Choroid plexus epithelial cell (primary cell): ENCODE results near the gene NDST3.

Experiments
- DNase-seq: peaks from one replicate; pipeline ENCODE4 v3.0.0-alpha.2; 2010; ENCODE audit warnings: low read depth
- H3K4me3 ChIP-seq: 2 replicates; pipeline ENCODE4 v1.5.1; 2011; ENCODE audit warnings: low read depth, mild to moderate bottlenecking, control low read depth, low read length, moderate library complexity
- CTCF ChIP-seq: conservative IDR thresholded peaks from 2 replicates; pipeline ENCODE4 v1.5.1; 2011; ENCODE audit warnings: low read depth, mild to moderate bottlenecking, control low read depth, inconsistent platforms, low read length, moderate library complexity

Gene NDST3

GRCh38 chr4:118099106-118099505 lies 64.8 kb downstream of the NDST3 start:
- no peak for DNase-seq
- TF ChIP-seq CTCF: no peak
- no peak overlapping the region for H3K4me3 ChIP-seq

GRCh38 chr4:118102195-118102594 lies 67.9 kb downstream of the NDST3 start:
- DNase-seq: no peak
- TF ChIP-seq CTCF: no peak
- H3K4me3 ChIP-seq: no peak overlapping the region

GRCh38 chr4:118112117-118113046 lies 78.1 kb downstream of the NDST3 start:
- DNase-seq: peak; percentile 13
- no peak overlapping the region for H3K4me3 ChIP-seq
- no peak for TF ChIP-seq CTCF

GRCh38 chr4:118113220-118113619 lies 78.9 kb downstream of the NDST3 start:
- H3K4me3 ChIP-seq: no peak overlapping the region
- peak; percentile 18 for DNase-seq
- TF ChIP-seq CTCF: no peak

GRCh38 chr4:118114720-118115119 lies 80.4 kb downstream of the NDST3 start:
- TF ChIP-seq CTCF: no peak
- peak; percentile 5 for DNase-seq

GRCh38 chr4:118120120-118120760 lies 86.0 kb downstream of the NDST3 start:
- no peak for DNase-seq
- H3K4me3 ChIP-seq: no peak overlapping the region
- TF ChIP-seq CTCF: no peak

More at GRCh38 chr4:118114720-118115119, 80.4 kb downstream of the NDST3 start:
- H3K4me3 ChIP-seq: no peak overlapping the region

- H3K4me3 ChIP-seq: no peak overlapping the region
- no peak for TF ChIP-seq CTCF
- no peak for DNase-seq
Measured at GRCh38 chr4:118124997-118125396, 90.7 kb downstream of the NDST3 start.
